A549 (cell line): Measurements from ENCODE around the gene WFS1. TPM values are rescaled to one million over a fixed set of nuclear protein-coding genes. Genes with fewer than 3 reads are reported as not detected.

ENCODE experiments used
- ATAC-seq, 2 experiments: fragments of 200-7000 bp in 1 of 2; fragments of >200 bp in 1 of 2; cut with Nextera tagmentation in 1 of 2; cut with Tn5 transposase in 1 of 2; 3 replicates each; pipeline versions ENCODE4 v1.8.0 to v1.9.1; 2018 to 2020; ENCODE audit warnings: mild to moderate bottlenecking in 1 of 2, moderate library complexity in 1 of 2
- CTCF ChIA-PET: fragments of 300-600 bp; sonication (Branson Sonifier 250); formaldehyde crosslinking; extraction: SDS; loops from one replicate; lab custom pipeline; 2021; ENCODE audit warnings: antibody characterized with exemption, inconsistent platforms; lab: Yijun Ruan, JAX
- POLR2A ChIA-PET: fragments of 350-600 bp; formaldehyde crosslinking; extraction: SDS; loops from one replicate; lab custom pipeline; 2021; ENCODE audit warnings: antibody characterized with exemption, inconsistent platforms; lab: Yijun Ruan, JAX
- DNase-seq, 2 experiments: peaks; one replicate each; pipeline versions ENCODE4 v3.0.0 to v3.0.0-alpha.2; 2011 to 2016; ENCODE audit warnings: low read depth in 1 of 2, low spot score in 1 of 2
- FAIRE-seq: peaks from 2 replicates; lab custom pipeline; 2011; peaks lifted over from hg19 to GRCh38; lab: Jason Lieb, UNC
- H3K27ac ChIP-seq, 2 experiments: fragments of >200 bp; sonication (Bioruptor Twin); formaldehyde crosslinking; 3 replicates each; pipeline ENCODE4 v1.5.1; 2016 to 2017
- H3K4me1 ChIP-seq: fragments of >200 bp; sonication (Bioruptor Twin); formaldehyde crosslinking; 3 replicates; pipeline ENCODE4 v1.6.1; 2016
- H3K4me2 ChIP-seq: fragments of >200 bp; sonication (Bioruptor Twin); formaldehyde crosslinking; 3 replicates; pipeline ENCODE4 v1.6.1; 2016
- H3K4me3 ChIP-seq: fragments of >200 bp; sonication (Bioruptor Twin); formaldehyde crosslinking; 3 replicates; pipeline ENCODE4 v1.5.1; 2016
- H3K9me3 ChIP-seq: fragments of >200 bp; sonication (Bioruptor Twin); formaldehyde crosslinking; 3 replicates; pipeline ENCODE4 v1.6.1; 2016
- CBX8 ChIP-seq: fragments of 200-600 bp; sonication (generic); IDR thresholded peaks from 2 replicates; pipeline ENCODE4 v1.6.1; 2016
- CEBPB ChIP-seq, 2 experiments: fragments of >200 bp in 1 of 2; sonication (Bioruptor Twin) in 1 of 2; formaldehyde crosslinking in 1 of 2; IDR thresholded peaks; 2 replicates each; pipeline ENCODE4 v1.6.1; 2012 to 2016
- CHD2 ChIP-seq: fragments of 150-350 bp; IDR thresholded peaks from 2 replicates; pipeline ENCODE4 v1.6.1; 2014; ENCODE audit warnings: low read length; ENCODE audit not compliant: partially characterized antibody
- E2F6 ChIP-seq: IDR thresholded peaks from 2 replicates; pipeline ENCODE4 v1.6.1; 2012; ENCODE audit warnings: low read depth, borderline replicate concordance
- EHMT2 ChIP-seq: fragments of 200-600 bp; sonication (generic); IDR thresholded peaks from 2 replicates; pipeline ENCODE4 v1.6.1; 2016; ENCODE audit warnings: antibody characterized with exemption, low read depth, mild to moderate bottlenecking, moderate library complexity
- ELK1 ChIP-seq: fragments of 150-350 bp; IDR thresholded peaks from 2 replicates; pipeline ENCODE4 v1.6.1; 2014; ENCODE audit warnings: low read depth, mild to moderate bottlenecking, low read length
- EP300 ChIP-seq, 2 experiments: fragments of >200 bp; sonication (Bioruptor Twin); formaldehyde crosslinking; IDR thresholded peaks; 2 replicates in 1 of 2; 3 replicates in 1 of 2; pipeline ENCODE4 v1.6.1; 2016 to 2017
- FOSB ChIP-seq: fragments of 250-450 bp; sonication (Bioruptor Pico); IDR thresholded peaks from 2 replicates; pipeline ENCODE4 v1.5.0; 2020; ENCODE audit warnings: mild to moderate bottlenecking, moderate library complexity
- GATA3 ChIP-seq: IDR thresholded peaks from 2 replicates; pipeline ENCODE4 v1.6.1; 2012; ENCODE audit warnings: borderline replicate concordance
- HEYL ChIP-seq: fragments of 250-450 bp; sonication (Bioruptor Pico); IDR thresholded peaks from 2 replicates; pipeline ENCODE4 v1.8.0; 2021; ENCODE audit warnings: mild to moderate bottlenecking, moderate library complexity
- HOXB13 ChIP-seq: fragments of 250-450 bp; sonication (Bioruptor Pico); IDR thresholded peaks from 2 replicates; pipeline ENCODE4 v1.5.0; 2020; ENCODE audit warnings: low read depth, mild to moderate bottlenecking, moderate library complexity
- HOXB5 ChIP-seq: fragments of 250-450 bp; sonication (Bioruptor Pico); IDR thresholded peaks from 2 replicates; pipeline ENCODE4 v1.5.0; 2020; ENCODE audit warnings: mild to moderate bottlenecking, moderate library complexity
- JUNB ChIP-seq: fragments of >200 bp; sonication (Bioruptor Twin); formaldehyde crosslinking; IDR thresholded peaks from 2 replicates; pipeline ENCODE4 v1.6.1; 2016
- KDM1A ChIP-seq: fragments of 200-600 bp; sonication (generic); IDR thresholded peaks from 2 replicates; pipeline ENCODE4 v1.6.1; 2016; ENCODE audit warnings: low read depth, mild to moderate bottlenecking
- MAFK ChIP-seq: fragments of 450-650 bp; IDR thresholded peaks from 2 replicates; pipeline ENCODE4 v1.6.1; 2014; ENCODE audit not compliant: partially characterized antibody
- MAX ChIP-seq: IDR thresholded peaks from 2 replicates; pipeline ENCODE4 v1.6.1; 2012
- MAZ ChIP-seq: fragments of 150-350 bp; IDR thresholded peaks from 2 replicates; pipeline ENCODE4 v1.6.1; 2014; ENCODE audit warnings: antibody characterized with exemption, low read depth, low read length, borderline replicate concordance
- NPAS2 ChIP-seq: fragments of 250-450 bp; sonication (Bioruptor Pico); IDR thresholded peaks from 2 replicates; pipeline ENCODE4 v1.8.0; 2022; ENCODE audit warnings: mild to moderate bottlenecking, moderate library complexity, borderline replicate concordance
- NR3C1 ChIP-seq: fragments of >200 bp; sonication (Bioruptor Twin); formaldehyde crosslinking; IDR thresholded peaks from 3 replicates; pipeline ENCODE4 v1.6.1; 2017
- PHF8 ChIP-seq: fragments of 200-600 bp; sonication (generic); IDR thresholded peaks from 2 replicates; pipeline ENCODE4 v1.6.1; 2016; ENCODE audit warnings: low read depth, mild to moderate bottlenecking, antibody characterized with exemption, moderate library complexity, borderline replicate concordance
- RAD21 ChIP-seq, 2 experiments: fragments of >200 bp in 1 of 2; sonication (Bioruptor Twin) in 1 of 2; formaldehyde crosslinking in 1 of 2; IDR thresholded peaks in 1 of 2; conservative IDR thresholded peaks in 1 of 2; 2 replicates in 1 of 2; 3 replicates in 1 of 2; pipeline ENCODE4 v1.6.1; 2012 to 2018; ENCODE audit warnings: inconsistent platforms in 1 of 2
- RARB ChIP-seq: fragments of 250-450 bp; sonication (Bioruptor Pico); IDR thresholded peaks from 2 replicates; pipeline ENCODE4 v1.8.0; 2021; ENCODE audit warnings: mild to moderate bottlenecking, moderate library complexity
- SMC3 ChIP-seq: fragments of >200 bp; sonication (Bioruptor Twin); formaldehyde crosslinking; IDR thresholded peaks from 3 replicates; pipeline ENCODE4 v1.6.1; 2018; ENCODE audit warnings: inconsistent platforms
- SREBF2 ChIP-seq: fragments of 450-650 bp; IDR thresholded peaks from 2 replicates; pipeline ENCODE4 v1.6.1; 2014; ENCODE audit warnings: mild to moderate bottlenecking, moderate library complexity
- TFCP2L1 ChIP-seq: fragments of 250-450 bp; sonication (Bioruptor Pico); IDR thresholded peaks from 2 replicates; pipeline ENCODE4 v1.5.0; 2021; ENCODE audit warnings: mild to moderate bottlenecking
- TP53 ChIP-seq: fragments of 250-450 bp; sonication (Bioruptor Pico); IDR thresholded peaks from 2 replicates; pipeline ENCODE4 v1.5.0; 2021; ENCODE audit warnings: mild to moderate bottlenecking, moderate library complexity
- ZFP36 ChIP-seq: fragments of 450-650 bp; IDR thresholded peaks from 2 replicates; pipeline ENCODE4 v1.6.1; 2014; ENCODE audit warnings: borderline replicate concordance; ENCODE audit not compliant: partially characterized antibody
- WGBS: methylation state at CpG from one replicate; pipeline ENCODE4 v1.1.6; 2017; ENCODE audit errors: missing lambda C conversion rate; 5-methylcytosine and 5-hydroxymethylcytosine counted together
- polyA plus RNA-seq, 4 experiments: library from polyadenylated mRNA; depleted of rRNA in 3 of 4; stranded (reverse); fragments of >200 nt; fragmentation: RNase III in 1 of 4; extraction: RNeasy Plus Mini Kit Qiagen cat#74134 plus additional on column Dnase treatment in 1 of 4; gene quantifications; 2 replicates in 3 of 4; 3 replicates in 1 of 4; pipeline ENCODE4 v1.2.3, GENCODE V29; 2011 to 2017

The WFS1 gene
- polyA plus RNA-seq, 2 of the 4 experiments (the other 2 are of a cell fraction): 8.8 to 13.6 TPM

GRCh38 chr4:6239486-6239885, 30.2 kb upstream of the WFS1 start:
- FAIRE-seq: no peak
- ChIA-PET POLR2A (no interaction called here), CTCF (interaction anchor here (0.7 kb wide), 1 partner anchor 11 kb away, joined by 3 read pairs; no protein-coding TSS in a partner anchor)
- Histone ChIP-seq H3K9me3 (no peaks in the 10 kb centered on the region), H3K4me3 (no peak overlapping the region), H3K27ac (no peak overlapping the region), H3K4me2 (no peak overlapping the region), H3K4me1 (no peaks in the 10 kb centered on the region)
- TF ChIP-seq GATA3 (no peak), KDM1A (no peak), E2F6 (no peak), RAD21 (conservative IDR thresholded peaks at IDR 0.05 in 1 of 2, IDR thresholded peaks at IDR 0.05 in 1 of 2) (no peak), ZFP36 (no peak), HOXB13 (no peak), EP300 (IDR thresholded peaks at IDR 0.05) (no peak), ELK1 (no peak), CHD2 (no peak), SREBF2 (no peak), CBX8 (no peak), TFCP2L1 (CRISPR knock-in tag) (no peak)
- 52% methylated on average over 8 of the region's 8 CpGs for WGBS
- DNase-seq: no peak
- ATAC-seq: no peak

- no peak for FAIRE-seq
- Histone ChIP-seq H3K9me3 (no peaks in the 10 kb centered on the region), H3K27ac (no peak overlapping the region)
- TF ChIP-seq JUNB: no peak
- no peak for TF ChIP-seq TP53 (CRISPR knock-in tag)
- TF ChIP-seq EHMT2: no peak
- TF ChIP-seq RARB (CRISPR knock-in tag): no peak
- TF ChIP-seq MAFK: no peak
- no peak for TF ChIP-seq NPAS2 (CRISPR knock-in tag)
- TF ChIP-seq, all 56 proteins: peak for 0
- ChIA-PET POLR2A (no interaction called here), CTCF (interaction anchor here (0.7 kb wide), 1 partner anchor 11 kb away, joined by 3 read pairs; no protein-coding TSS in a partner anchor)
- no peak for ATAC-seq
- Histone ChIP-seq H3K4me2 (no peak overlapping the region), H3K4me1 (no peaks in the 10 kb centered on the region), H3K4me3 (no peak overlapping the region)
- DNase-seq: no peak
- 69% methylated on average over 9 of the region's 11 CpGs for WGBS
Measured at GRCh38 chr4:6239968-6240367, 29.7 kb upstream of the WFS1 start.

GRCh38 chr4:6241062-6241845, 28.4 kb upstream of the WFS1 start:
- Histone ChIP-seq H3K4me1 (no peaks in the 10 kb centered on the region), H3K9me3 (0 out of 3 replicates have a peak, but pooled peaks cover under 1% of the 10 kb centered on the region), H3K27ac (no peak overlapping the region), H3K4me2 (no peak overlapping the region), H3K4me3 (no peak overlapping the region)
- ChIA-PET POLR2A (no interaction called here), CTCF (no interaction called here)
- no peak for FAIRE-seq
- WGBS: 62% methylated on average over 14 of the region's 16 CpGs
- ATAC-seq: no peak
- no peak for TF ChIP-seq TP53 (CRISPR knock-in tag)
- TF ChIP-seq ELK1: no peak
- TF ChIP-seq CHD2: no peak
- no peak for TF ChIP-seq CEBPB (IDR thresholded peaks at IDR 0.05)
- no peak for TF ChIP-seq NR3C1
- TF ChIP-seq SMC3: no peak
- TF ChIP-seq FOSB (CRISPR knock-in tag): no peak
- no peak for TF ChIP-seq EHMT2
- no peak for TF ChIP-seq HOXB5 (CRISPR knock-in tag)
- no peak for TF ChIP-seq PHF8
- no peak for TF ChIP-seq MAX
- no peak for TF ChIP-seq MAZ
- no peak for TF ChIP-seq HEYL (CRISPR knock-in tag)
- DNase-seq: no peak
